Upper lobe of left lung (tissue), 6 donors: ENCODE data around the gene MGMT. TPM values are rescaled to one million over a fixed set of nuclear protein-coding genes. Genes with fewer than 3 reads are reported as not detected.
A peak's percentile ranks its signal among the peaks of the same experiment; 100 is the strongest.

Experiments used
- ATAC-seq, 2 donors: fragments of 200-7000 bp; cut with Tn5 transposase; one replicate each; pipeline ENCODE4 v1.9.1; 2022; ENCODE audit warnings: mild to moderate bottlenecking in 2 of 2, moderate library complexity in 2 of 2; ENCODE audit not compliant: low FRiP score in 2 of 2
- DNase-seq, 2 donors: peaks; one replicate each; pipeline ENCODE4 v3.0.0-alpha.2; 2019 to 2020
- H3K27ac ChIP-seq, 4 donors: fragments of 200-600 bp; sonication (generic); one replicate each; pipeline ENCODE4 v1.5.1; 2016 to 2019
- H3K27me3 ChIP-seq, 4 donors: fragments of 200-600 bp; sonication (generic); one replicate each; pipeline ENCODE4 v1.5.1; 2017 to 2019
- H3K36me3 ChIP-seq, 4 donors: fragments of 200-600 bp; sonication (generic); one replicate each; pipeline ENCODE4 v1.5.1; 2016 to 2019
- H3K4me1 ChIP-seq, 4 donors: fragments of 200-600 bp; sonication (generic); one replicate each; pipeline ENCODE4 v1.5.1; 2018 to 2019
- H3K4me3 ChIP-seq, 4 donors: fragments of 200-600 bp; sonication (generic); one replicate each; pipeline ENCODE4 v1.5.1; 2017 to 2019; ENCODE audit warnings: mild to moderate bottlenecking in 2 of 4, moderate library complexity in 1 of 4
- H3K9me3 ChIP-seq, 4 donors: fragments of 200-600 bp; sonication (generic); one replicate each; pipeline ENCODE4 v1.5.1; 2018 to 2019
- CTCF ChIP-seq, 6 experiments: fragments of 450-650 bp in 4 of 6; fragments of 200-600 bp in 2 of 6; sonication (generic) in 2 of 6; IDR thresholded peaks; one replicate each; pipeline ENCODE4 v1.5.1; 2016 to 2019; ENCODE audit warnings: antibody characterized with exemption in 6 of 6
- EP300 ChIP-seq, 4 donors: sonication (generic); formaldehyde crosslinking; IDR thresholded peaks; one replicate each; pipeline ENCODE4 v1.5.1; 2017; ENCODE audit warnings: antibody characterized with exemption in 4 of 4, control low read depth in 2 of 4
- POLR2A ChIP-seq, 4 donors: fragments of 450-650 bp; IDR thresholded peaks; one replicate each; pipeline ENCODE4 v1.5.1; 2016 to 2017; ENCODE audit warnings: antibody characterized with exemption in 4 of 4, mild to moderate bottlenecking in 2 of 4
- POLR2AphosphoS5 ChIP-seq, 2 donors: sonication (generic); formaldehyde crosslinking; IDR thresholded peaks; one replicate each; pipeline ENCODE4 v1.5.1; 2017; ENCODE audit warnings: antibody characterized with exemption in 2 of 2
- WGBS, 2 donors: methylation state at CpG; one replicate each; pipeline ENCODE4 v1.1.5; 2017 to 2018; 5-methylcytosine and 5-hydroxymethylcytosine counted together
- total RNA-seq, 6 donors: library from RNA; depleted of rRNA in 4 of 6; stranded (reverse); fragments of >200 nt in 4 of 6; gene quantifications; one replicate each; pipeline versions ENCODE4 v1.1.0 to v1.2.1, GENCODE V29; 2016 to 2021
- donor health status: DM: no; HTN: no; CAD: no; lungs with moderate emphysema.
- donor health status: DM: no; HTN: yes; CAD: no; lungs with severe emphysema.

Gene MGMT
- total RNA-seq, 6 donors from 2014 or later = 20.9 to 44.0 (median 29.6) TPM

DNA sequence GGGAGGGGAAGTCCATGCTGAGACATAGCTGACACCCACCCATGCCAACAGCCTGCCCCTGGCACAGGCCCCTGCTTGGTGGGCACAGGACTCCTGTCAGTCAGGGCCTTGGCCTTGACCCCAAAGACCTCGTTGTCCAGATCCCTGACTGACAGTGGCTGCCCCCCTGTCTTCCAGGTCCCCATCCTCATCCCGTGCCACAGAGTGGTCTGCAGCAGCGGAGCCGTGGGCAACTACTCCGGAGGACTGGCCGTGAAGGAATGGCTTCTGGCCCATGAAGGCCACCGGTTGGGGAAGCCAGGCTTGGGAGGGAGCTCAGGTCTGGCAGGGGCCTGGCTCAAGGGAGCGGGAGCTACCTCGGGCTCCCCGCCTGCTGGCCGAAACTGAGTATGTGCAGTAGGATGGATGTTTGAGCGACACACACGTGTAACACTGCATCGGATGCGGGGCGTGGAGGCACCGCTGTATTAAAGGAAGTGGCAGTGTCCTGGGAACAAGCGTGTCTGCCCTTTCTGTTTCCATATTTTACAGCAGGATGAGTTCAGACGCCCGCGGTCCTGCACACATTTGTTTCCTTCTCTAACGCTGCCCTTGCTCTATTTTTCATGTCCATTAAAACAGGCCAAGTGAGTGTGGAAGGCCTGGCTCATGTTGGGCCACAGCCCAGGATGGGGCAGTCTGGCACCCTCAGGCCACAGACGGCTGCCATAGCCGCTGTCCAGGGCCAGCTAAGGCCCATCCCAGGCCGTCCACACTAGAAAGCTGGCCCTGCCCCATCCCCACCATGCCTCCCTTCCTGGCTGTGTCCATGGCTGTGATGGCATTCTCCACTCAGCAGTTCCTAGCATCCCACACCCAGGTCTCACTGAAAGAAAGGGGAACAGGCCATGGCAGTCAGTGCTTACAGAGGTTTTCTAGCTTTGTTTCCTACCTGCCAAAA is 299.8 kb downstream of the MGMT start:
- Histone ChIP-seq H3K27ac (no peak overlapping the region), H3K27me3 (no peaks in the 10 kb centered on the region), H3K36me3 (peaks cover 0 to 9% (median 0%) of the 10 kb centered on the region in 4 donors), H3K4me1 (no peaks in the 10 kb centered on the region), H3K4me3 (no peak overlapping the region), H3K9me3 (no peaks in the 10 kb centered on the region)
- TF ChIP-seq POLR2AphosphoS5 (IDR thresholded peaks at IDR 0.05) = no peak
- ATAC-seq (no peak), DNase-seq (peak; percentile 15 to 54)
- 97 to 100% methylated on average over 17 to 25 of the region's 25 CpGs for WGBS, 2 donors

GRCh38 chr10:129767751-129768150 is 300.7 kb downstream of the MGMT start:
- peak in 1 of 2 donors; percentile 13 for DNase-seq
- H3K4me1 ChIP-seq = no peaks in the 10 kb centered on the region
- no peaks in the 10 kb centered on the region for H3K27me3 ChIP-seq
- 94 to 98% methylated on average over 8 to 10 of the region's 10 CpGs for WGBS, 2 donors
- H3K27ac ChIP-seq = no peak overlapping the region
- no peak for ATAC-seq
- no peak overlapping the region for H3K4me3 ChIP-seq
- H3K9me3 ChIP-seq = no peaks in the 10 kb centered on the region
- peaks cover 0 to 9% (median 0%) of the 10 kb centered on the region in 4 donors for H3K36me3 ChIP-seq
- TF ChIP-seq POLR2A (IDR thresholded peaks at IDR 0.05) (no peak), EP300 (IDR thresholded peaks at IDR 0.05) (no peak), POLR2AphosphoS5 (IDR thresholded peaks at IDR 0.05) (no peak), CTCF (IDR thresholded peaks at IDR 0.05) (no peak)

- Histone ChIP-seq H3K9me3 (no peaks in the 10 kb centered on the region), H3K4me1 (no peaks in the 10 kb centered on the region), H3K4me3 (no peak overlapping the region), H3K27me3 (no peaks in the 10 kb centered on the region), H3K27ac (no peak overlapping the region), H3K36me3 (peaks cover 0 to 9% (median 0%) of the 10 kb centered on the region in 4 donors)
- no peak for TF ChIP-seq POLR2AphosphoS5 (IDR thresholded peaks at IDR 0.05)
- no peak for TF ChIP-seq POLR2A (IDR thresholded peaks at IDR 0.05)
- TF ChIP-seq EP300 (IDR thresholded peaks at IDR 0.05) = no peak
- no peak for TF ChIP-seq CTCF (IDR thresholded peaks at IDR 0.05)
- peak; percentile 15 to 66 for DNase-seq
- ATAC-seq = no peak
- 85 to 89% methylated on average over 27 to 40 of the region's 44 CpGs for WGBS, 2 donors
Observed at GRCh38 chr10:129768437-129769355, 301.7 kb downstream of the MGMT start.

- Histone ChIP-seq H3K9me3 (no peaks in the 10 kb centered on the region), H3K36me3 (peaks cover 0 to 9% (median 0%) of the 10 kb centered on the region in 4 donors), H3K27ac (no peak overlapping the region), H3K4me3 (no peak overlapping the region), H3K27me3 (no peaks in the 10 kb centered on the region), H3K4me1 (no peaks in the 10 kb centered on the region)
- no peak for TF ChIP-seq EP300 (IDR thresholded peaks at IDR 0.05)
- TF ChIP-seq POLR2AphosphoS5 (IDR thresholded peaks at IDR 0.05) = no peak
- TF ChIP-seq POLR2A (IDR thresholded peaks at IDR 0.05) = no peak
- no peak for TF ChIP-seq CTCF (IDR thresholded peaks at IDR 0.05)
- DNase-seq (peak in 1 of 2 donors; percentile 16), ATAC-seq (no peak)
- 89 to 94% methylated on average over 23 to 24 of the region's 24 CpGs for WGBS, 2 donors
Observed at GRCh38 chr10:129769381-129770116, 302.5 kb downstream of the MGMT start.
